ENCODE results near the gene ALK. TPM values are rescaled to one million over a fixed set of nuclear protein-coding genes. Genes with fewer than 3 reads are reported as not detected.
"Not testable (repeated sequence)": the region's sequence is repeated elsewhere in the genome, so short reads cannot be mapped to it uniquely, and the experiment has no call there.

The ALK gene
- total and polyA plus RNA-seq, 3 experiments from 2014 or later, result not detected

- Histone ChIP-seq H3K4me3 (ENCODE audit: low read length) (no peak overlapping the region), H3K36me3 (ENCODE audit: insufficient read depth, low read length) (no peaks in the 10 kb centered on the region), H3K4me1 (ENCODE audit: insufficient read depth, low read length) (no peaks in the 10 kb centered on the region), H3K27ac (ENCODE audit: low read depth, low read length) (no peak overlapping the region), H3K9me3 (ENCODE audit: low read length) (no peaks in the 10 kb centered on the region), H3K27me3 (ENCODE audit: insufficient read depth, low read length, poor library complexity, severe bottlenecking) (no peaks in the 10 kb centered on the region)
- Mint-ChIP-seq H3K4me3 (no peak overlapping the region), H3K27ac (no peak overlapping the region), H3K27me3 (peaks cover 22 to 29% of the 10 kb centered on the region in 2 donors), H3K36me3 (no peaks in the 10 kb centered on the region), H3K4me1 (no peaks in the 10 kb centered on the region), H3K9me3 (peaks cover 5 to 14% (median 9%) of the 10 kb centered on the region in 5 donors)
- ChIA-PET POLR2A (no interaction called here), CTCF (no interaction called here)
- no peak for DNase-seq
Measured at GRCh38 chr2:29831560-29831959, 89.8 kb downstream of the ALK start.

GRCh38 chr2:29829841-29830240 lies 91.5 kb downstream of the ALK start:
- ChIA-PET CTCF (no interaction called here), POLR2A (no interaction called here)
- Mint-ChIP-seq H3K4me1 (no peaks in the 10 kb centered on the region), H3K4me3 (no peak overlapping the region), H3K27ac (no peak overlapping the region), H3K36me3 (no peaks in the 10 kb centered on the region), H3K27me3 (peaks cover 20 to 41% of the 10 kb centered on the region in 2 donors), H3K9me3 (peaks cover 0 to 6% (median 0%) of the 10 kb centered on the region in 5 donors)
- no peak overlapping the region for H3K27ac ChIP-seq (ENCODE audit: low read depth, low read length)
- H3K27me3 ChIP-seq (ENCODE audit: insufficient read depth, low read length, poor library complexity, severe bottlenecking), result no peaks in the 10 kb centered on the region
- H3K4me1 ChIP-seq (ENCODE audit: insufficient read depth, low read length), result no peaks in the 10 kb centered on the region
- H3K9me3 ChIP-seq (ENCODE audit: low read length), result no peaks in the 10 kb centered on the region
- DNase-seq, result no peak
- H3K36me3 ChIP-seq (ENCODE audit: insufficient read depth, low read length), result no peaks in the 10 kb centered on the region
- no peak overlapping the region for H3K4me3 ChIP-seq (ENCODE audit: low read length)

GRCh38 chr2:29824145-29824544 lies 97.2 kb downstream of the ALK start:
- H3K27ac ChIP-seq (ENCODE audit: low read depth, low read length); H3K4me1 Mint-ChIP-seq; H3K36me3 ChIP-seq (ENCODE audit: insufficient read depth, low read length); H3K27ac Mint-ChIP-seq; POLR2A ChIA-PET; CTCF ChIA-PET; H3K9me3 ChIP-seq (ENCODE audit: low read length); H3K27me3 ChIP-seq (ENCODE audit: insufficient read depth, low read length, poor library complexity, severe bottlenecking); H3K4me3 Mint-ChIP-seq; H3K4me1 ChIP-seq (ENCODE audit: insufficient read depth, low read length); DNase-seq; H3K9me3 Mint-ChIP-seq; H3K36me3 Mint-ChIP-seq; H3K4me3 ChIP-seq (ENCODE audit: low read length): not testable (repeated sequence)
- H3K27me3 Mint-ChIP-seq, result peaks cover 2 to 29% of the 10 kb centered on the region in 2 donors

GRCh38 chr2:29821591-29821990 lies 99.8 kb downstream of the ALK start:
- Mint-ChIP-seq H3K4me1 (no peaks in the 10 kb centered on the region), H3K9me3 (peaks cover 0 to 2% (median 0%) of the 10 kb centered on the region in 5 donors), H3K4me3 (no peak overlapping the region), H3K27me3 (peaks cover 2 to 27% of the 10 kb centered on the region in 2 donors), H3K36me3 (no peaks in the 10 kb centered on the region), H3K27ac (no peak overlapping the region)
- H3K36me3 ChIP-seq (ENCODE audit: insufficient read depth, low read length), result no peaks in the 10 kb centered on the region
- no peak overlapping the region for H3K27ac ChIP-seq (ENCODE audit: low read depth, low read length)
- H3K4me1 ChIP-seq (ENCODE audit: insufficient read depth, low read length), result no peaks in the 10 kb centered on the region
- no peak for DNase-seq
- H3K9me3 ChIP-seq (ENCODE audit: low read length), result no peaks in the 10 kb centered on the region
- ChIA-PET CTCF (no interaction called here), POLR2A (no interaction called here)
- no peak overlapping the region for H3K4me3 ChIP-seq (ENCODE audit: low read length)
- H3K27me3 ChIP-seq (ENCODE audit: insufficient read depth, low read length, poor library complexity, severe bottlenecking), result no peaks in the 10 kb centered on the region

GRCh38 chr2:29819570-29819969 lies 101.8 kb downstream of the ALK start:
- Histone ChIP-seq H3K4me1 (ENCODE audit: insufficient read depth, low read length) (no peaks in the 10 kb centered on the region), H3K4me3 (ENCODE audit: low read length) (no peak overlapping the region), H3K27me3 (ENCODE audit: insufficient read depth, low read length, poor library complexity, severe bottlenecking) (no peaks in the 10 kb centered on the region), H3K9me3 (ENCODE audit: low read length) (no peaks in the 10 kb centered on the region), H3K27ac (ENCODE audit: low read depth, low read length) (no peak overlapping the region), H3K36me3 (ENCODE audit: insufficient read depth, low read length) (no peaks in the 10 kb centered on the region)
- POLR2A ChIA-PET, result no interaction called here
- peaks cover 2 to 8% of the 10 kb centered on the region in 2 donors for H3K27me3 Mint-ChIP-seq
- no peaks in the 10 kb centered on the region for H3K36me3 Mint-ChIP-seq
- H3K4me3 Mint-ChIP-seq, result no peak overlapping the region
- no peak for DNase-seq
- H3K27ac Mint-ChIP-seq, result no peak overlapping the region
- CTCF ChIA-PET, result no interaction called here
- no peaks in the 10 kb centered on the region for H3K9me3 Mint-ChIP-seq
- no peaks in the 10 kb centered on the region for H3K4me1 Mint-ChIP-seq

- no peak overlapping the region for H3K4me3 Mint-ChIP-seq
- POLR2A ChIA-PET, result no interaction called here
- H3K27ac Mint-ChIP-seq, result no peak overlapping the region
- no peaks in the 10 kb centered on the region for H3K4me1 Mint-ChIP-seq
- H3K36me3 Mint-ChIP-seq, result no peaks in the 10 kb centered on the region
- no peak overlapping the region for H3K4me3 ChIP-seq (ENCODE audit: low read length)
- no peaks in the 10 kb centered on the region for H3K4me1 ChIP-seq (ENCODE audit: insufficient read depth, low read length)
- H3K36me3 ChIP-seq (ENCODE audit: insufficient read depth, low read length), result no peaks in the 10 kb centered on the region
- H3K27me3 ChIP-seq (ENCODE audit: insufficient read depth, low read length, poor library complexity, severe bottlenecking), result no peaks in the 10 kb centered on the region
- peaks cover 5 to 7% of the 10 kb centered on the region in 2 donors for H3K27me3 Mint-ChIP-seq
- DNase-seq, result no peak
- H3K27ac ChIP-seq (ENCODE audit: low read depth, low read length), result no peak overlapping the region
- H3K9me3 ChIP-seq (ENCODE audit: low read length), result no peaks in the 10 kb centered on the region
- CTCF ChIA-PET, result no interaction called here
- H3K9me3 Mint-ChIP-seq, result no peaks in the 10 kb centered on the region
Measured at GRCh38 chr2:29817801-29818680, 103.3 kb downstream of the ALK start.

GRCh38 chr2:29817299-29817698 lies 104.1 kb downstream of the ALK start:
- ChIA-PET POLR2A (no interaction called here), CTCF (no interaction called here)
- H3K27me3 ChIP-seq (ENCODE audit: insufficient read depth, low read length, poor library complexity, severe bottlenecking), result no peaks in the 10 kb centered on the region
- Mint-ChIP-seq H3K27ac (no peak overlapping the region), H3K4me3 (no peak overlapping the region), H3K36me3 (no peaks in the 10 kb centered on the region), H3K4me1 (no peaks in the 10 kb centered on the region), H3K9me3 (no peaks in the 10 kb centered on the region), H3K27me3 (peaks cover 3 to 7% of the 10 kb centered on the region in 2 donors)
- DNase-seq, result no peak
- H3K4me1 ChIP-seq (ENCODE audit: insufficient read depth, low read length), result no peaks in the 10 kb centered on the region
- no peaks in the 10 kb centered on the region for H3K36me3 ChIP-seq (ENCODE audit: insufficient read depth, low read length)
- no peak overlapping the region for H3K4me3 ChIP-seq (ENCODE audit: low read length)
- no peak overlapping the region for H3K27ac ChIP-seq (ENCODE audit: low read depth, low read length)
- no peaks in the 10 kb centered on the region for H3K9me3 ChIP-seq (ENCODE audit: low read length)

GRCh38 chr2:29816651-29817050 lies 104.7 kb downstream of the ALK start:
- ChIA-PET POLR2A (no interaction called here), CTCF (interaction anchor here (0.7 kb wide), 1 partner anchor 10 kb away, joined by 3 read pairs; no protein-coding TSS in a partner anchor)
- no peak for DNase-seq
- Histone ChIP-seq H3K27ac (ENCODE audit: low read depth, low read length) (no peak overlapping the region), H3K4me1 (ENCODE audit: insufficient read depth, low read length) (no peaks in the 10 kb centered on the region), H3K27me3 (ENCODE audit: insufficient read depth, low read length, poor library complexity, severe bottlenecking) (no peaks in the 10 kb centered on the region), H3K36me3 (ENCODE audit: insufficient read depth, low read length) (no peaks in the 10 kb centered on the region), H3K9me3 (ENCODE audit: low read length) (no peaks in the 10 kb centered on the region), H3K4me3 (ENCODE audit: low read length) (no peak overlapping the region)
- no peaks in the 10 kb centered on the region for H3K36me3 Mint-ChIP-seq
- no peak overlapping the region for H3K4me3 Mint-ChIP-seq
- H3K27me3 Mint-ChIP-seq, result peaks cover 3 to 6% of the 10 kb centered on the region in 2 donors
- H3K4me1 Mint-ChIP-seq, result no peaks in the 10 kb centered on the region
- no peaks in the 10 kb centered on the region for H3K9me3 Mint-ChIP-seq
- H3K27ac Mint-ChIP-seq, result no peak overlapping the region
